Natural killer cell (primary cell): ENCODE data around the gene PTX4. TPM values are rescaled to one million over a fixed set of nuclear protein-coding genes. Genes with fewer than 3 reads are reported as not detected.
"Not testable (repeated sequence)": the region's sequence is repeated elsewhere in the genome, so short reads cannot be mapped to it uniquely, and the experiment has no call there.

Experiments used
- ATAC-seq, 3 donors: fragments of 150-1000 bp in 2 of 3; fragments of 200-7000 bp in 1 of 3; cut with Tn5 transposase; 1 replicate in 1 of 3; 2 replicates in 2 of 3; pipeline ENCODE4 v1.10.0; 2021; ENCODE audit warnings: mild to moderate bottlenecking in 2 of 3, moderate library complexity in 2 of 3
- DNase-seq, 2 donors: peaks; one replicate each; pipeline versions ENCODE4 v3.0.0 to v3.0.0-alpha.2; 2013 to 2021; ENCODE audit warnings: mixed read lengths in 1 of 2
- H3K27ac ChIP-seq: one replicate; pipeline ENCODE4 v1.5.1; 2013; ENCODE audit warnings: mild to moderate bottlenecking, low read length
- H3K27me3 ChIP-seq: one replicate; pipeline ENCODE4 v1.6.1; 2013; ENCODE audit warnings: low read length; ENCODE audit not compliant: control insufficient read depth, insufficient read depth
- H3K36me3 ChIP-seq: one replicate; pipeline ENCODE4 v1.6.1; 2013; ENCODE audit warnings: low read length; ENCODE audit not compliant: control insufficient read depth, insufficient read depth
- H3K4me1 ChIP-seq: one replicate; pipeline ENCODE4 v1.6.1; 2013; ENCODE audit warnings: low read length; ENCODE audit not compliant: control insufficient read depth, insufficient read depth
- H3K4me3 ChIP-seq: one replicate; pipeline ENCODE4 v1.5.1; 2013; ENCODE audit warnings: low read length
- H3K9me3 ChIP-seq: one replicate; pipeline ENCODE4 v1.6.1; 2013; ENCODE audit warnings: low read length; ENCODE audit not compliant: control insufficient read depth, insufficient read depth
- H3K27ac Mint-ChIP-seq, 2 donors: one replicate each; pipeline ENCODE4 v1.8.0; 2022; ENCODE audit warnings: mild to moderate bottlenecking in 2 of 2, mixed read lengths in 2 of 2, moderate library complexity in 1 of 2
- H3K27me3 Mint-ChIP-seq, 2 donors: one replicate each; pipeline ENCODE4 v1.8.0; 2022; ENCODE audit warnings: low read depth in 2 of 2, mixed read lengths in 2 of 2
- H3K36me3 Mint-ChIP-seq: one replicate; pipeline ENCODE4 v1.8.0; 2022; ENCODE audit warnings: mixed read lengths
- H3K4me1 Mint-ChIP-seq, 2 donors: one replicate each; pipeline ENCODE4 v1.8.0; 2022; ENCODE audit warnings: mixed read lengths in 2 of 2
- H3K4me3 Mint-ChIP-seq: one replicate; pipeline ENCODE4 v1.8.0; 2022; ENCODE audit warnings: mild to moderate bottlenecking, moderate library complexity, mixed read lengths
- H3K9me3 Mint-ChIP-seq, 2 donors: one replicate each; pipeline ENCODE4 v1.8.0; 2022; ENCODE audit warnings: mixed read lengths in 2 of 2
- CTCF ChIP-seq: fragments of 200-600 bp; IDR thresholded peaks from one replicate; pipeline ENCODE4 v1.8.0; 2022; ENCODE audit warnings: antibody characterized with exemption
- WGBS: methylation state at CpG from one replicate; pipeline ENCODE4 v1.1.7; 2013; ENCODE audit warnings: missing lambda C conversion rate; ENCODE audit not compliant: insufficient coverage; 5-methylcytosine and 5-hydroxymethylcytosine counted together
- intact Hi-C: fragments of 100-400 bp; cut with micrococcal nuclease; formaldehyde crosslinking; loops from one replicate; pipeline ENCODE4 v1.14.2; 2022
- total RNA-seq, 4 donors: library from RNA; stranded (reverse); fragments of 120-200 nt in 1 of 4; gene quantifications; one replicate each; pipeline versions ENCODE4 v1.2.3 to v1.2.4, GENCODE V29; 2013 to 2022

PTX4 gene
- total RNA-seq, 3 donors from 2014 or later (not counting 1 experiment from before 2014, with no cell fraction given) = 0.31 TPM; not detected in 2

GRCh38 chr16:1441391-1441829, 47.3 kb downstream of the PTX4 start:
- H3K36me3 Mint-ChIP-seq = no peaks in the 10 kb centered on the region
- intact Hi-C loops = no loop called here

GRCh38 chr16:1439699-1440074, 49.1 kb downstream of the PTX4 start:
- H3K36me3 Mint-ChIP-seq, H3K4me3 ChIP-seq, DNase-seq, H3K27ac ChIP-seq, ATAC-seq, intact Hi-C loops, H3K9me3 Mint-ChIP-seq, H3K4me1 ChIP-seq, H3K9me3 ChIP-seq, H3K27me3 ChIP-seq, H3K36me3 ChIP-seq, H3K4me3 Mint-ChIP-seq, H3K4me1 Mint-ChIP-seq, H3K27ac Mint-ChIP-seq, H3K27me3 Mint-ChIP-seq: not testable (repeated sequence)
- WGBS = 100% methylated on average over 4 of the region's 4 CpGs

More at GRCh38 chr16:1441391-1441829, 47.3 kb downstream of the PTX4 start:
- WGBS = 92% methylated on average over 22 of the region's 22 CpGs
- Histone ChIP-seq H3K9me3 (no peaks in the 10 kb centered on the region), H3K4me1 (peaks cover 11% of the 10 kb centered on the region), H3K27me3 (no peaks in the 10 kb centered on the region), H3K27ac (no peak overlapping the region), H3K36me3 (peaks cover 4% of the 10 kb centered on the region), H3K4me3 (no peak overlapping the region)
- DNase-seq = no peak
- Mint-ChIP-seq H3K4me1 (peaks cover 0 to 10% of the 10 kb centered on the region in 2 donors), H3K4me3 (no peak overlapping the region), H3K27ac (no peak overlapping the region), H3K27me3 (no peaks in the 10 kb centered on the region), H3K9me3 (no peaks in the 10 kb centered on the region)
- ATAC-seq = no peak
- no peak for TF ChIP-seq CTCF

- Histone ChIP-seq H3K4me3 (no peak overlapping the region), H3K36me3 (no peaks in the 10 kb centered on the region), H3K27ac (no peak overlapping the region), H3K4me1 (peaks cover under 1% of the 10 kb centered on the region), H3K27me3 (no peaks in the 10 kb centered on the region), H3K9me3 (no peaks in the 10 kb centered on the region)
- WGBS = 89% methylated on average over 22 of the region's 27 CpGs
- no peak overlapping the region for H3K27ac Mint-ChIP-seq
- intact Hi-C loops = no loop called here
- no peak for DNase-seq
- no peaks in the 10 kb centered on the region for H3K36me3 Mint-ChIP-seq
- no peak overlapping the region for H3K4me3 Mint-ChIP-seq
- no peaks in the 10 kb centered on the region for H3K4me1 Mint-ChIP-seq
- ATAC-seq = no peak
- no peaks in the 10 kb centered on the region for H3K9me3 Mint-ChIP-seq
- no peak for TF ChIP-seq CTCF
- no peaks in the 10 kb centered on the region for H3K27me3 Mint-ChIP-seq
Measured at GRCh38 chr16:1439058-1439698, 49.6 kb downstream of the PTX4 start.

GRCh38 chr16:1438229-1439057, 50.3 kb downstream of the PTX4 start:
- Histone ChIP-seq H3K27me3 (no peaks in the 10 kb centered on the region), H3K4me3 (no peak overlapping the region), H3K9me3 (no peaks in the 10 kb centered on the region), H3K4me1 (peaks cover 6% of the 10 kb centered on the region), H3K36me3 (no peaks in the 10 kb centered on the region), H3K27ac (no peak overlapping the region)
- Mint-ChIP-seq H3K4me3 (no peak overlapping the region), H3K4me1 (no peaks in the 10 kb centered on the region), H3K27ac (no peak overlapping the region), H3K27me3 (no peaks in the 10 kb centered on the region), H3K36me3 (no peaks in the 10 kb centered on the region), H3K9me3 (no peaks in the 10 kb centered on the region)
- intact Hi-C loops = no loop called here
- 91% methylated on average over 35 of the region's 35 CpGs for WGBS
- no peak for TF ChIP-seq CTCF
- DNase-seq = no peak
- ATAC-seq = no peak
